ENCODE measurements around the gene DHRS2. TPM values are rescaled to one million over a fixed set of nuclear protein-coding genes. Genes with fewer than 3 reads are reported as not detected.
A peak's percentile ranks its signal among the peaks of the same experiment; 100 is the strongest.
"Not testable (repeated sequence)": the region's sequence is repeated elsewhere in the genome, so short reads cannot be mapped to it uniquely, and the experiment has no call there.

Gene DHRS2
- total and polyA plus RNA-seq, 2 of the 13 experiments (the other 11 are each of a cell fraction or from before 2014, with no cell fraction given) = 1,621 to 3,021 TPM

DNA sequence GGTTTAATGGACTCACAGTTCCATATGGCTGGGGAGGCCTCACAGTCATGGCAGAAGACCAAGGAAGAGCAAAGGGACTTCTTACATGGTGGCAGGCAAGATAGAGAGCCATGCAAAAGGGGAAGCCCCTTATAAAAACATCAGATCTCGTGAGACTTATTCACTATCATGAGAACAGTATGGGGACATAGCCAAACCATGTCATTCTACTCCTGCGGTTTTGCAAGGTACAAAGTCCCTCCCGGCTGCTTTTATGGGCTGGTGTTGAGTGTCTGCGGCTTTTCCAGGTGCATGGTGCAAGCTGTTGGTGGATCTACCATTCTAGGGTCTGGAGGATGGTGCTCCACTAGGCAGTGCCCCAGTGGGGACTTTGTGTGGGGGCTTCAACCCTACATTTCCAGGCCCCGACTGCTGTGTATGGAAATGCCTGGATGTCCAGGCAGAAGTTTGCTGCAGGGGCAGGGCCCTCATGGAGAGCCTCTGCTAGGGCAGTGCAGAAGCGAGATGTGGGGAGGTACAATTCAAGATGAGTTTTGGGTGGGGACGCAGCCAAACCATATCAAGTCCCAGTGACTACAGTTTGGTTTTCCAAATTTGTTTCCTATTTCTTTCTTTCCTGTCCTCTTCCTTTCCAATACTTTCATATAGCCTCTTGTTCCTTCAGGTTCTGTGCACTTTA is 26.6 kb upstream of the DHRS2 start (continued):
- TF ChIP-seq, protein P1, sequence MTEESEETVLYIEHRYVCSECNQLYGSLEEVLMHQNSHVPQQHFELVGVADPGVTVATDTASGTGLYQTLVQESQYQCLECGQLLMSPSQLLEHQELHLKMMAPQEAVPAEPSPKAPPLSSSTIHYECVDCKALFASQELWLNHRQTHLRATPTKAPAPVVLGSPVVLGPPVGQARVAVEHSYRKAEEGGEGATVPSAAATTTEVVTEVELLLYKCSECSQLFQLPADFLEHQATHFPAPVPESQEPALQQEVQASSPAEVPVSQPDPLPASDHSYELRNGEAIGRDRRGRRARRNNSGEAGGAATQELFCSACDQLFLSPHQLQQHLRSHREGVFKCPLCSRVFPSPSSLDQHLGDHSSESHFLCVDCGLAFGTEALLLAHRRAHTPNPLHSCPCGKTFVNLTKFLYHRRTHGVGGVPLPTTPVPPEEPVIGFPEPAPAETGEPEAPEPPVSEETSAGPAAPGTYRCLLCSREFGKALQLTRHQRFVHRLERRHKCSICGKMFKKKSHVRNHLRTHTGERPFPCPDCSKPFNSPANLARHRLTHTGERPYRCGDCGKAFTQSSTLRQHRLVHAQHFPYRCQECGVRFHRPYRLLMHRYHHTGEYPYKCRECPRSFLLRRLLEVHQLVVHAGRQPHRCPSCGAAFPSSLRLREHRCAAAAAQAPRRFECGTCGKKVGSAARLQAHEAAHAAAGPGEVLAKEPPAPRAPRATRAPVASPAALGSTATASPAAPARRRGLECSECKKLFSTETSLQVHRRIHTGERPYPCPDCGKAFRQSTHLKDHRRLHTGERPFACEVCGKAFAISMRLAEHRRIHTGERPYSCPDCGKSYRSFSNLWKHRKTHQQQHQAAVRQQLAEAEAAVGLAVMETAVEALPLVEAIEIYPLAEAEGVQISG (CRISPR knock-in tag; IDR thresholded peaks at IDR 0.05) = peak; percentile 28; the same call in 1 of the 2 replicates
- TF ChIP-seq ZNF766 (CRISPR knock-in tag; IDR thresholded peaks at IDR 0.05; ENCODE audit: borderline replicate concordance) (peak; percentile 82; the same call in 1 of the 2 replicates), KMT2A (CRISPR knock-in tag; IDR thresholded peaks at IDR 0.05) (peak; percentile 16), BRD4 (CRISPR knock-in tag; IDR thresholded peaks at IDR 0.05) (peak; percentile 81), ZNF737 (CRISPR knock-in tag; IDR thresholded peaks at IDR 0.05; ENCODE audit: borderline replicate concordance) (0 out of 2 replicates have a peak, but pooled peaks have one; percentile 70), ZFX (CRISPR knock-in tag; IDR thresholded peaks at IDR 0.05; ENCODE audit: low read depth) (peak; percentile 52), MYNN (CRISPR knock-in tag; IDR thresholded peaks at IDR 0.05; ENCODE audit: low read depth) (peak; percentile 41; the same call in 1 of the 2 replicates), SRF (IDR thresholded peaks at IDR 0.05; ENCODE audit: low read depth, low read length) (peak; percentile 59; the same call in 1 of the 2 replicates), CEBPG (CRISPR knock-in tag; IDR thresholded peaks at IDR 0.05) (peak; percentile 88), FOXP1 (CRISPR knock-in tag; IDR thresholded peaks at IDR 0.05) (peak; percentile 65), SMAD3 (CRISPR knock-in tag; IDR thresholded peaks at IDR 0.05) (peak; percentile 93), ZNF547 (CRISPR knock-in tag; IDR thresholded peaks at IDR 0.05) (peak; percentile 66; the same call in 1 of the 2 replicates), ZBTB1 (CRISPR knock-in tag; IDR thresholded peaks at IDR 0.05; ENCODE audit: borderline replicate concordance) (0 out of 2 replicates have a peak, but pooled peaks have one; percentile 55), KDM5B (CRISPR knock-in tag; IDR thresholded peaks at IDR 0.05; ENCODE audit: borderline replicate concordance) (peak; percentile 87; the same call in 1 of the 2 replicates), KLF16 (CRISPR knock-in tag; IDR thresholded peaks at IDR 0.05) (peak; percentile 7 to 65; a peak in 2 of 4 replicates), EP300 (IDR thresholded peaks at IDR 0.05; ENCODE audit: low read depth in 2 of 2, low read length in 2 of 2) (peak in 1 of 2 experiments; percentile 82; a peak in 2 of 4 replicates), EP300 (CRISPR knock-in tag; IDR thresholded peaks at IDR 0.05; ENCODE audit: borderline replicate concordance) (peak; percentile 88), ZBTB20 (CRISPR knock-in tag; IDR thresholded peaks at IDR 0.05; ENCODE audit: borderline replicate concordance, low read depth) (peak; percentile 77), SP5 (CRISPR knock-in tag; IDR thresholded peaks at IDR 0.05; ENCODE audit: borderline replicate concordance, low read depth) (peak; percentile 30), ZNF557 (CRISPR knock-in tag; IDR thresholded peaks at IDR 0.05) (peak; percentile 84; the same call in 1 of the 2 replicates)
- not testable (repeated sequence) for TF ChIP-seq FOXP1 (IDR thresholded peaks at IDR 0.05)
- TF ChIP-seq, protein P2, sequence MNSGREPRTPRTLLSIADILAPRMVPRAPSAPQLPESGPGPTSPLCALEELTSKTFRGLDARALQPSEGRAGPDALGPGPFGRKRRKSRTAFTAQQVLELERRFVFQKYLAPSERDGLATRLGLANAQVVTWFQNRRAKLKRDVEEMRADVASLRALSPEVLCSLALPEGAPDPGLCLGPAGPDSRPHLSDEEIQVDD (CRISPR knock-in tag; IDR thresholded peaks at IDR 0.05; ENCODE audit: borderline replicate concordance) = 0 out of 2 replicates have a peak, but pooled peaks have one; percentile 39
- TF ChIP-seq, protein P3, sequence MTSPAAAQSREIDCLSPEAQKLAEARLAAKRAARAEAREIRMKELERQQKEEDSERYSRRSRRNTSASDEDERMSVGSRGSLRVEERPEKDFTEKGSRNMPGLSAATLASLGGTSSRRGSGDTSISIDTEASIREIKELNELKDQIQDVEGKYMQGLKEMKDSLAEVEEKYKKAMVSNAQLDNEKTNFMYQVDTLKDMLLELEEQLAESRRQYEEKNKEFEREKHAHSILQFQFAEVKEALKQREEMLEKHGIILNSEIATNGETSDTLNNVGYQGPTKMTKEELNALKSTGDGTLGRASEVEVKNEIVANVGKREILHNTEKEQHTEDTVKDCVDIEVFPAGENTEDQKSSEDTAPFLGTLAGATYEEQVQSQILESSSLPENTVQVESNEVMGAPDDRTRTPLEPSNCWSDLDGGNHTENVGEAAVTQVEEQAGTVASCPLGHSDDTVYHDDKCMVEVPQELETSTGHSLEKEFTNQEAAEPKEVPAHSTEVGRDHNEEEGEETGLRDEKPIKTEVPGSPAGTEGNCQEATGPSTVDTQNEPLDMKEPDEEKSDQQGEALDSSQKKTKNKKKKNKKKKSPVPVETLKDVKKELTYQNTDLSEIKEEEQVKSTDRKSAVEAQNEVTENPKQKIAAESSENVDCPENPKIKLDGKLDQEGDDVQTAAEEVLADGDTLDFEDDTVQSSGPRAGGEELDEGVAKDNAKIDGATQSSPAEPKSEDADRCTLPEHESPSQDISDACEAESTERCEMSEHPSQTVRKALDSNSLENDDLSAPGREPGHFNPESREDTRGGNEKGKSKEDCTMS (CRISPR knock-in tag; conservative IDR thresholded peaks at IDR 0.05) = 0 out of 2 replicates have a peak, but pooled peaks have one; percentile 27
- TF ChIP-seq, protein P4, sequence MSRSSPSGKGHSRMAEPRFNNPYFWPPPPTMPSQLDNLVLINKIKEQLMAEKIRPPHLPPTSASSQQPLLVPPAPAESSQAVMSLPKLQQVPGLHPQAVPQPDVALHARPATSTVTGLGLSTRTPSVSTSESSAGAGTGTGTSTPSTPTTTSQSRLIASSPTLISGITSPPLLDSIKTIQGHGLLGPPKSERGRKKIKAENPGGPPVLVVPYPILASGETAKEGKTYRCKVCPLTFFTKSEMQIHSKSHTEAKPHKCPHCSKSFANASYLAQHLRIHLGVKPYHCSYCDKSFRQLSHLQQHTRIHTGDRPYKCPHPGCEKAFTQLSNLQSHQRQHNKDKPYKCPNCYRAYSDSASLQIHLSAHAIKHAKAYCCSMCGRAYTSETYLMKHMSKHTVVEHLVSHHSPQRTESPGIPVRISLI (CRISPR knock-in tag; IDR thresholded peaks at IDR 0.05; ENCODE audit: borderline replicate concordance) = peak; percentile 42; the same call in 1 of the 2 replicates

Measured in HepG2 (cell line).